ENCODE results near the gene COA5.

DNA sequence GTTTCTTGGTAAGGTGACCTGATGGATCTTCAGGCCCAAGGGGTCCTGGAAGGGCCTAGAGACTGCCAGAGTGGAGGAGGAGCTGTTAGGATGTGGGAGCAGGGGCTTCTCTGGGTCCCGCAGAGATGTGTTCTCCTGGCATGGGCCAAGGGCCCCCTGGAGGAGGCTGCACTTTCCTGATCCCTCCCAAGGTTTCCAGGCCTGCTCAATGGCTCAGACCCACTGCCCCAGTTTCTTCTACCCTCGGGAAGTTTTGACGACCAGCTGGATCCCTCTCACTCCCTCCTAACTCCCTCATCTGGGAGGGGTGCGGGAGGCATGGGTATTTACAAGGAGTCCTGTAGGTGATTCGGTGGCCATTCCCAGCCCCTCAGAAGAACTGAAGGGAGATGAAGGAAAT lies 36.1 kb downstream of the COA5 start:
- TF ChIP-seq YY1 (IDR thresholded peaks at IDR 0.05; ENCODE audit: insufficient read depth, insufficient read length), result no peak
- TF ChIP-seq ZNF274 (IDR thresholded peaks at IDR 0.05; ENCODE audit: low read depth, low read length), result no peak
